ENCODE data around the gene NRG3. TPM values are rescaled to one million over a fixed set of nuclear protein-coding genes. Genes with fewer than 3 reads are reported as not detected.

The NRG3 gene
- total and polyA plus RNA-seq, 2 donors (not counting 1 experiment from before 2014, with no cell fraction given) = 0.06 TPM; not detected in 1

DNA sequence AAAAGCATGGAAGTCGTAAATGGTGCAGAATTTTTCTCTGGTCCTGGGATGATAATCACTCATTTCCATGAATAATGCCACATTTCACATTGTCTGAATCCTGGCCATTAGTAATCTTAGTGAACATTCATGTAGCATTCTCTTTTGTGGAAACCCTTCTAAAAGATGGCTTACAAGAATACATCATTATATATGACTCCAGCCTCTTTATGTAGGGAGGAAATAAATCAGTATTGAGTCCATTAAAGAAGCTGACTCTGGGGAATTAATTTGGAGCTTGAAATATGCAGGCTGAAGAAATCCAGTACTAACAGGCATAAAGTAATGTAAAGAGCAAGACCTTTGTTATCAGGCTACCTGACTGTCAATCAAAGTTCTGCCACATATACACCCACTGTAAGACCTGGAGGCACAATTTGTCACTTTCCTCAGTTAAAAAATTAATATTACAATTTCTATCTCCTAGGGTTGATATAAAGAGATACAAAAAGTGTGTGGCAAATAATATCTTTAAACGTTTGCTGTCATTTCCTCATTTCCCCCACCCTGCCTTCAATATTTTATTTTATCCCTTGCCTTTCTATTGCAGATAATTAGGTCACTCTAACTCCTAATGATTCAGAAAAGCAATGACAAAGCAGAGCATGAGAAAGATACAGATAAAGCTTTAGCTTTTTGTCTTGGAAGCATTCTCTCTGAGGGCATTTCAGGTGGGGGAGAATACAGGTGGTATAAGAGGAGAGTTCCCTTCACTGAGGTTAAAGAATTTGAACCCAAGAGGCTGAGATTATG, 1142.3 kb downstream of the NRG3 start:
- H2AFZ ChIP-seq (ENCODE audit: insufficient read depth, low read depth, low read length, poor library complexity, severe bottlenecking) = no peak overlapping the region
- no peak overlapping the region for H3K4me3 ChIP-seq (ENCODE audit: control extremely low read depth in 1 of 5, extremely low read depth in 1 of 5, insufficient read depth in 1 of 5, low read depth in 2 of 5, low read length in 4 of 5)
- no peaks in the 10 kb centered on the region for H3K79me2 ChIP-seq (ENCODE audit: control insufficient read depth, insufficient read depth, low read length)
- H4K20me1 ChIP-seq (ENCODE audit: control insufficient read depth, insufficient read depth, low read length, poor library complexity, severe bottlenecking) = no peaks in the 10 kb centered on the region
- Mint-ChIP-seq H3K4me1 (no peaks in the 10 kb centered on the region), H3K27ac (no peak overlapping the region), H3K9me3 (ENCODE audit: insufficient read depth) (peaks cover 5% of the 10 kb centered on the region), H3K27me3 (no peaks in the 10 kb centered on the region), H3K4me3 (no peak overlapping the region)
- no peaks in the 10 kb centered on the region for H3K36me3 ChIP-seq (replicated peaks in 1 of 2; ENCODE audit: control extremely low read depth in 1 of 2, control insufficient read depth in 1 of 2, extremely low read depth in 1 of 2, insufficient read depth in 2 of 2, low read length in 1 of 2)
- peaks cover 0 to 5% (median 0%) of the 10 kb centered on the region in 3 donors for H3K9me3 ChIP-seq (ENCODE audit: control extremely low read depth in 1 of 3, control insufficient read depth in 2 of 3, insufficient read depth in 1 of 3, low read length in 2 of 3)
- intact Hi-C loops (cut with micrococcal nuclease) = no loop called here
- H3K4me2 ChIP-seq (replicated peaks; ENCODE audit: low read depth, low read length, poor library complexity, severe bottlenecking) = no peak overlapping the region
- 100% methylated on average over 1 of the region's 2 CpGs for WGBS (ENCODE audit: insufficient coverage)
- ATAC-seq (ENCODE audit: low read depth) (no peak), DNase-seq (no peak)
- POLR2A ChIA-PET = no interaction called here
- TF ChIP-seq, protein P1, sequence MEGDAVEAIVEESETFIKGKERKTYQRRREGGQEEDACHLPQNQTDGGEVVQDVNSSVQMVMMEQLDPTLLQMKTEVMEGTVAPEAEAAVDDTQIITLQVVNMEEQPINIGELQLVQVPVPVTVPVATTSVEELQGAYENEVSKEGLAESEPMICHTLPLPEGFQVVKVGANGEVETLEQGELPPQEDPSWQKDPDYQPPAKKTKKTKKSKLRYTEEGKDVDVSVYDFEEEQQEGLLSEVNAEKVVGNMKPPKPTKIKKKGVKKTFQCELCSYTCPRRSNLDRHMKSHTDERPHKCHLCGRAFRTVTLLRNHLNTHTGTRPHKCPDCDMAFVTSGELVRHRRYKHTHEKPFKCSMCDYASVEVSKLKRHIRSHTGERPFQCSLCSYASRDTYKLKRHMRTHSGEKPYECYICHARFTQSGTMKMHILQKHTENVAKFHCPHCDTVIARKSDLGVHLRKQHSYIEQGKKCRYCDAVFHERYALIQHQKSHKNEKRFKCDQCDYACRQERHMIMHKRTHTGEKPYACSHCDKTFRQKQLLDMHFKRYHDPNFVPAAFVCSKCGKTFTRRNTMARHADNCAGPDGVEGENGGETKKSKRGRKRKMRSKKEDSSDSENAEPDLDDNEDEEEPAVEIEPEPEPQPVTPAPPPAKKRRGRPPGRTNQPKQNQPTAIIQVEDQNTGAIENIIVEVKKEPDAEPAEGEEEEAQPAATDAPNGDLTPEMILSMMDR (IDR thresholded peaks at IDR 0.05) = no peak
- TF ChIP-seq EZH2 (IDR thresholded peaks at IDR 0.05; ENCODE audit: borderline replicate concordance, insufficient read depth, low read depth, low read length, poor library complexity, severe bottlenecking) = no peak
- H3K4me1 ChIP-seq (ENCODE audit: control insufficient read depth in 2 of 2, insufficient read depth in 2 of 2, low read length in 2 of 2) = no peaks in the 10 kb centered on the region
- H3K27ac ChIP-seq (ENCODE audit: low read length in 2 of 2) = no peak overlapping the region
- H3K9ac ChIP-seq (ENCODE audit: low read length) = no peak overlapping the region
- CTCF ChIA-PET = no interaction called here
- no peaks in the 10 kb centered on the region for H3K27me3 ChIP-seq (replicated peaks in 1 of 4; ENCODE audit: control extremely low read depth in 1 of 4, control insufficient read depth in 3 of 4, insufficient read depth in 4 of 4, low read length in 3 of 4)

DNA sequence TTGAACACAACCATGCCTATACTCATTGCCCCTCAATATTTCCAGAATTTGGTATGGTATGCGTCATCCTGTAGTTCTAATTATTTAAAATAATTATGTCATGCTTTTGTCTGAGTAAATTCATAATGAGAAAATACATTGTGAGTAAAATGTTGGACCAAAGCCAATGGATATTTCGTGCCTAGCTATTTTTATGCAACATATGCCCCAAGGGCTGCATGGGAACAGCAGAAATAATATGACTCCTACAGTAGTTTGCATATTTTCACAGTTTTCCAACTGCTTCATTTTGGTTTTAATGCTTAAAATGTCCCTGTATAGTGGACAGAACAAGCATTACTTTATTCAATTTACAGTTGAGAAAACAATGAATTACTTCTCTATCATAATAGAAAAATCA, 1148.7 kb downstream of the NRG3 start:
- no peaks in the 10 kb centered on the region for H3K27me3 ChIP-seq (replicated peaks in 1 of 4; ENCODE audit: control extremely low read depth in 1 of 4, control insufficient read depth in 3 of 4, insufficient read depth in 4 of 4, low read length in 3 of 4)
- DNase-seq (no peak), ATAC-seq (ENCODE audit: low read depth) (no peak)
- H3K4me3 Mint-ChIP-seq = no peak overlapping the region
- H3K4me1 ChIP-seq (ENCODE audit: control insufficient read depth in 2 of 2, insufficient read depth in 2 of 2, low read length in 2 of 2) = no peaks in the 10 kb centered on the region
- H4K20me1 ChIP-seq (ENCODE audit: control insufficient read depth, insufficient read depth, low read length, poor library complexity, severe bottlenecking) = no peaks in the 10 kb centered on the region
- peaks cover 0 to 5% (median 1%) of the 10 kb centered on the region in 3 donors for H3K9me3 ChIP-seq (ENCODE audit: control extremely low read depth in 1 of 3, control insufficient read depth in 2 of 3, insufficient read depth in 1 of 3, low read length in 2 of 3)
- TF ChIP-seq, protein P1 (IDR thresholded peaks at IDR 0.05) = no peak
- TF ChIP-seq EZH2 (IDR thresholded peaks at IDR 0.05; ENCODE audit: borderline replicate concordance, insufficient read depth, low read depth, low read length, poor library complexity, severe bottlenecking) = no peak
- H3K27ac Mint-ChIP-seq = no peak overlapping the region
- CTCF ChIA-PET = no interaction called here
- no CpG with 5 or more reads among the region's 2 CpGs for whole genome bisulfite sequencing (ENCODE audit: insufficient coverage)
- no peak overlapping the region for H3K27ac ChIP-seq (ENCODE audit: low read length in 2 of 2)
- H3K4me2 ChIP-seq (replicated peaks; ENCODE audit: low read depth, low read length, poor library complexity, severe bottlenecking) = no peak overlapping the region
- H3K9ac ChIP-seq (ENCODE audit: low read length) = no peak overlapping the region
- peaks cover 1% of the 10 kb centered on the region for H3K9me3 Mint-ChIP-seq (ENCODE audit: insufficient read depth)
- H3K36me3 ChIP-seq (replicated peaks in 1 of 2; ENCODE audit: control extremely low read depth in 1 of 2, control insufficient read depth in 1 of 2, extremely low read depth in 1 of 2, insufficient read depth in 2 of 2, low read length in 1 of 2) = no peaks in the 10 kb centered on the region
- no peak overlapping the region for H2AFZ ChIP-seq (ENCODE audit: insufficient read depth, low read depth, low read length, poor library complexity, severe bottlenecking)
- H3K4me3 ChIP-seq (ENCODE audit: control extremely low read depth in 1 of 5, extremely low read depth in 1 of 5, insufficient read depth in 1 of 5, low read depth in 2 of 5, low read length in 4 of 5) = no peak overlapping the region
- H3K27me3 Mint-ChIP-seq = no peaks in the 10 kb centered on the region
- intact Hi-C loops (cut with micrococcal nuclease) = no loop called here
- no peaks in the 10 kb centered on the region for H3K4me1 Mint-ChIP-seq
- POLR2A ChIA-PET = no interaction called here
- no peaks in the 10 kb centered on the region for H3K79me2 ChIP-seq (ENCODE audit: control insufficient read depth, insufficient read depth, low read length)
